GM15510 (cell line): Measurements from ENCODE around the gene ADCY9.

Experiments used
- POLR2A ChIP-seq: IDR thresholded peaks from 3 replicates; pipeline ENCODE4 v1.6.1; 2011; ENCODE audit warnings: borderline replicate concordance; ENCODE audit not compliant: insufficient read length; ENCODE audit errors: extremely low read depth

The ADCY9 gene

GRCh38 chr16:3957344-3957980 is 158.8 kb downstream of the ADCY9 start:
- no peak for TF ChIP-seq POLR2A

GRCh38 chr16:3954411-3954921 is 161.8 kb downstream of the ADCY9 start:
- no peak for TF ChIP-seq POLR2A

GRCh38 chr16:3953728-3954410 is 162.4 kb downstream of the ADCY9 start:
- TF ChIP-seq POLR2A, result no peak

GRCh38 chr16:3952737-3953131 is 163.5 kb downstream of the ADCY9 start:
- TF ChIP-seq POLR2A, result no peak

GRCh38 chr16:3951861-3952736 is 164.1 kb downstream of the ADCY9 start:
- no peak for TF ChIP-seq POLR2A

- TF ChIP-seq POLR2A, result no peak
Measured at GRCh38 chr16:3950343-3951193, 165.7 kb downstream of the ADCY9 start.

GRCh38 chr16:3949946-3950342 is 166.3 kb downstream of the ADCY9 start:
- no peak for TF ChIP-seq POLR2A

GRCh38 chr16:3949287-3949686 is 167.0 kb downstream of the ADCY9 start:
- TF ChIP-seq POLR2A, result no peak

- TF ChIP-seq POLR2A, result no peak
Measured at GRCh38 chr16:3948378-3948995, 167.8 kb downstream of the ADCY9 start.

- TF ChIP-seq POLR2A, result no peak
Measured at GRCh38 chr16:3946604-3947180, 169.6 kb downstream of the ADCY9 start.

GRCh38 chr16:3945751-3946603 is 170.3 kb downstream of the ADCY9 start:
- no peak for TF ChIP-seq POLR2A

- no peak for TF ChIP-seq POLR2A
Measured at GRCh38 chr16:3938843-3939624, 177.2 kb downstream of the ADCY9 start.
